GM23338 (cell line): ENCODE data around the gene ZBTB20. TPM values are rescaled to one million over a fixed set of nuclear protein-coding genes. Genes with fewer than 3 reads are reported as not detected.

Experiments used
- ATAC-seq: fragments of 200-7000 bp; cut with Tn5 transposase; 3 replicates; pipeline ENCODE4 v1.9.1; 2020
- DNase-seq: peaks from one replicate; pipeline ENCODE4 v3.0.0-alpha.2; 2015; ENCODE audit warnings: low spot score
- H2AFZ ChIP-seq: fragments of 200-600 bp; sonication (generic); 2 replicates; pipeline ENCODE4 v1.8.0; 2016; ENCODE audit warnings: antibody characterized with exemption, mild to moderate bottlenecking, moderate library complexity
- H3F3A ChIP-seq: fragments of 200-600 bp; sonication (generic); replicated peaks from 2 replicates; pipeline ENCODE4 v1.8.0; 2017; ENCODE audit warnings: antibody characterized with exemption, mixed run types, low read depth
- H3K27ac ChIP-seq: fragments of 200-600 bp; sonication (generic); 2 replicates; pipeline ENCODE4 v1.6.1; 2016; ENCODE audit warnings: low read depth
- H3K27me3 ChIP-seq: fragments of 200-600 bp; sonication (generic); 2 replicates; pipeline ENCODE4 v1.8.0; 2016; ENCODE audit warnings: mild to moderate bottlenecking, mixed run types, moderate library complexity; ENCODE audit not compliant: insufficient read depth
- H3K36me3 ChIP-seq: fragments of 200-600 bp; sonication (generic); 2 replicates; pipeline ENCODE4 v1.8.0; 2016; ENCODE audit warnings: mild to moderate bottlenecking; ENCODE audit not compliant: insufficient read depth
- H3K4me1 ChIP-seq: fragments of 200-600 bp; sonication (generic); 2 replicates; pipeline ENCODE4 v1.8.0; 2016; ENCODE audit warnings: mild to moderate bottlenecking, moderate library complexity; ENCODE audit not compliant: insufficient read depth
- H3K4me2 ChIP-seq: fragments of 200-600 bp; sonication (generic); 2 replicates; pipeline ENCODE4 v1.7.1; 2017; ENCODE audit warnings: mixed run types
- H3K4me3 ChIP-seq: fragments of 200-600 bp; sonication (generic); 2 replicates; pipeline ENCODE4 v1.6.1; 2016; ENCODE audit warnings: mixed run types
- H3K79me2 ChIP-seq: fragments of 200-600 bp; sonication (generic); replicated peaks from 2 replicates; pipeline ENCODE4 v1.8.0; 2017; ENCODE audit warnings: mild to moderate bottlenecking; ENCODE audit not compliant: insufficient read depth
- H3K9me2 ChIP-seq: fragments of 200-600 bp; sonication (generic); 2 replicates; pipeline ENCODE4 v1.8.0; 2017; ENCODE audit not compliant: insufficient read depth
- H4K20me1 ChIP-seq: fragments of 200-600 bp; sonication (generic); replicated peaks from 2 replicates; pipeline ENCODE4 v1.8.0; 2017; ENCODE audit warnings: mild to moderate bottlenecking; ENCODE audit not compliant: insufficient read depth
- H3K27ac Mint-ChIP-seq: 2 replicates; pipeline ENCODE4 v1.8.0; 2020; ENCODE audit warnings: inconsistent platforms, mild to moderate bottlenecking, moderate library complexity, mixed read lengths
- H3K27me3 Mint-ChIP-seq: 3 replicates; pipeline ENCODE4 v1.8.0; 2022; ENCODE audit warnings: low read depth, mild to moderate bottlenecking, moderate library complexity, mixed read lengths, inconsistent platforms; ENCODE audit not compliant: insufficient read depth, poor library complexity
- H3K36me3 Mint-ChIP-seq: 3 replicates; pipeline ENCODE4 v1.8.0; 2021; ENCODE audit warnings: low read depth, mild to moderate bottlenecking, inconsistent platforms, moderate library complexity, mixed read lengths
- H3K4me1 Mint-ChIP-seq: 3 replicates; pipeline ENCODE4 v1.8.0; 2020; ENCODE audit warnings: mild to moderate bottlenecking, inconsistent platforms, mixed read lengths
- H3K4me3 Mint-ChIP-seq: 3 replicates; pipeline ENCODE4 v1.8.0; 2021; ENCODE audit warnings: moderate library complexity, mild to moderate bottlenecking, inconsistent platforms, mixed read lengths
- H3K9me3 Mint-ChIP-seq: 3 replicates; pipeline ENCODE4 v1.8.0; 2020; ENCODE audit warnings: moderate library complexity, mild to moderate bottlenecking, inconsistent platforms, mixed read lengths
- CREB1 ChIP-seq: fragments of 250-450 bp; sonication (Bioruptor Pico); IDR thresholded peaks from 2 replicates; pipeline ENCODE4 v1.5.0; 2020; ENCODE audit warnings: low read depth, mild to moderate bottlenecking, moderate library complexity
- CTCF ChIP-seq, 2 experiments: fragments of 200-600 bp in 1 of 2; sonication (generic) in 1 of 2; conservative IDR thresholded peaks; 2 replicates each; pipeline versions ENCODE4 v1.5.1 to v1.6.1; 2016 to 2017; ENCODE audit warnings: antibody characterized with exemption in 2 of 2, low read depth in 2 of 2, mild to moderate bottlenecking in 2 of 2, moderate library complexity in 1 of 2
- ETS1 ChIP-seq: IDR thresholded peaks from 2 replicates; pipeline ENCODE4 v1.6.1; 2016; ENCODE audit warnings: antibody characterized with exemption
- EZH2 ChIP-seq: fragments of 200-600 bp; sonication (generic); IDR thresholded peaks from one replicate; pipeline ENCODE4 v1.8.0; 2017; ENCODE audit warnings: antibody characterized with exemption, mild to moderate bottlenecking, low read depth; ENCODE audit not compliant: unreplicated experiment
- EZH2phosphoT487 ChIP-seq: fragments of 200-600 bp; sonication (generic); IDR thresholded peaks from one replicate; pipeline ENCODE4 v1.8.1; 2018; ENCODE audit warnings: antibody characterized with exemption; ENCODE audit not compliant: unreplicated experiment
- JUNB ChIP-seq: IDR thresholded peaks from one replicate; pipeline ENCODE4 v1.6.1; 2016; ENCODE audit warnings: antibody characterized with exemption; ENCODE audit not compliant: unreplicated experiment
- NANOG ChIP-seq: IDR thresholded peaks from 2 replicates; pipeline ENCODE4 v1.6.1; 2016; ENCODE audit warnings: antibody characterized with exemption, borderline replicate concordance
- POLR2AphosphoS5 ChIP-seq: IDR thresholded peaks from 2 replicates; pipeline ENCODE4 v1.6.1; 2016; ENCODE audit warnings: antibody characterized with exemption, low read depth
- REST ChIP-seq: IDR thresholded peaks from one replicate; pipeline ENCODE4 v1.6.1; 2018; ENCODE audit warnings: antibody characterized with exemption; ENCODE audit not compliant: unreplicated experiment
- STAT1 ChIP-seq: IDR thresholded peaks from one replicate; pipeline ENCODE4 v1.6.1; 2016; ENCODE audit warnings: antibody characterized with exemption; ENCODE audit not compliant: unreplicated experiment
- ZNF114 ChIP-seq: fragments of 250-450 bp; sonication (Bioruptor Pico); IDR thresholded peaks from 2 replicates; pipeline ENCODE4 v1.5.0; 2020; ENCODE audit warnings: mild to moderate bottlenecking, moderate library complexity
- ZNF331 ChIP-seq: fragments of 250-450 bp; sonication (Bioruptor Pico); IDR thresholded peaks from 2 replicates; pipeline ENCODE4 v1.5.0; 2020; ENCODE audit warnings: low read depth, mild to moderate bottlenecking, moderate library complexity
- polyA plus RNA-seq: library from polyadenylated mRNA; unstranded; fragments of >200 nt; fragmentation: Nextera tagmentation; extraction: Ambion mirVana; gene quantifications from 2 replicates; pipeline ENCODE4 v1.2.1, GENCODE V29; 2016
- total RNA-seq: library from RNA; depleted of rRNA; stranded (reverse); fragments of >200 nt; shearing (Covaris generic); gene quantifications from 2 replicates; pipeline ENCODE4 v1.2.3, GENCODE V29; 2014

The ZBTB20 gene
- total and polyA plus RNA-seq, 2 experiments from 2014 or later = 2.0 to 3.3 TPM

GRCh38 chr3:114445233-114445632 lies 701.9 kb downstream of the ZBTB20 start (continued):
- TF ChIP-seq ETS1 (no peak), EZH2phosphoT487 (no peak), STAT1 (no peak), POLR2AphosphoS5 (no peak)

GRCh38 chr3:114444216-114444615 lies 702.9 kb downstream of the ZBTB20 start:
- H3K4me1 Mint-ChIP-seq = peaks cover 23% of the 10 kb centered on the region
- H3K27me3 Mint-ChIP-seq = no peaks in the 10 kb centered on the region
- no peak overlapping the region for H3K4me3 Mint-ChIP-seq
- TF ChIP-seq NANOG = no peak
- no peak for TF ChIP-seq STAT1
- TF ChIP-seq ZNF331 = no peak
- no peak for TF ChIP-seq REST
- no peak for TF ChIP-seq CREB1
- TF ChIP-seq EZH2 = no peak
- no peak for TF ChIP-seq ZNF114 (CRISPR knock-in tag)
- no peak for TF ChIP-seq EZH2phosphoT487
- TF ChIP-seq ETS1 = no peak
- no peak for TF ChIP-seq JUNB
- no peak for TF ChIP-seq CTCF (conservative IDR thresholded peaks at IDR 0.05; ENCODE audit: low read depth in 2 of 2)

More at GRCh38 chr3:114444216-114444615, 702.9 kb downstream of the ZBTB20 start:
- no peaks in the 10 kb centered on the region for H3K79me2 ChIP-seq
- H3K4me1 ChIP-seq = no peaks in the 10 kb centered on the region
- H4K20me1 ChIP-seq = no peaks in the 10 kb centered on the region
- DNase-seq (no peak), ATAC-seq (no peak)
- Mint-ChIP-seq H3K27ac (no peak overlapping the region), H3K9me3 (no peaks in the 10 kb centered on the region), H3K36me3 (no peaks in the 10 kb centered on the region)
- H3K4me3 ChIP-seq = no peak overlapping the region
- H3K4me2 ChIP-seq = no peak overlapping the region
- no peaks in the 10 kb centered on the region for H3K27me3 ChIP-seq
- no peaks in the 10 kb centered on the region for H3F3A ChIP-seq
- H2AFZ ChIP-seq = no peak overlapping the region
- no peak overlapping the region for H3K27ac ChIP-seq
- no peaks in the 10 kb centered on the region for H3K36me3 ChIP-seq
- H3K9me2 ChIP-seq = no peaks in the 10 kb centered on the region
